H1 (cell line): Measurements from ENCODE around the gene URAD. TPM values are rescaled to one million over a fixed set of nuclear protein-coding genes. Genes with fewer than 3 reads are reported as not detected.
A peak's percentile ranks its signal among the peaks of the same experiment; 100 is the strongest.

Source experiments
- CTCF ChIA-PET: fragments of 300-600 bp; sonication (Branson Sonifier 250); formaldehyde crosslinking; loops from one replicate; lab custom pipeline; 2021; ENCODE audit not compliant: partially characterized antibody; lab: Charles Lee
- POLR2A ChIA-PET: fragments of 300-600 bp; sonication (Branson Sonifier 250); formaldehyde crosslinking; loops from one replicate; lab custom pipeline; 2021; ENCODE audit warnings: inconsistent platforms; ENCODE audit not compliant: partially characterized antibody; lab: Charles Lee
- DNase-seq, 2 experiments: peaks; one replicate each; pipeline versions ENCODE4 v3.0.0 to v3.0.0-alpha.2; 2010 to 2022; ENCODE audit warnings: low spot score in 2 of 2, low read depth in 1 of 2, mixed read lengths in 1 of 2
- FAIRE-seq: peaks from 2 replicates; lab custom pipeline; 2011; peaks lifted over from hg19 to GRCh38; lab: Jason Lieb, UNC
- H2AFZ ChIP-seq: 2 replicates; pipeline ENCODE4 v1.8.1; 2012; ENCODE audit warnings: low read length, inconsistent platforms
- H2AK5ac ChIP-seq: 2 replicates; pipeline ENCODE4 v1.6.1; 2013; ENCODE audit warnings: low read depth, low read length
- H2BK120ac ChIP-seq: replicated peaks from 2 replicates; pipeline ENCODE3; 2013; ENCODE audit warnings: low read depth, low read length, inconsistent platforms
- H2BK12ac ChIP-seq: 2 replicates; pipeline ENCODE4 v1.6.1; 2013; ENCODE audit warnings: low read depth, low read length
- H2BK15ac ChIP-seq: 2 replicates; pipeline ENCODE4 v1.6.1; 2013; ENCODE audit warnings: low read length
- H2BK20ac ChIP-seq: 2 replicates; pipeline ENCODE4 v1.6.1; 2013; ENCODE audit warnings: low read length
- H2BK5ac ChIP-seq: 2 replicates; pipeline ENCODE4 v1.6.1; 2013; ENCODE audit warnings: low read depth, low read length
- H3K14ac ChIP-seq: 2 replicates; pipeline ENCODE4 v1.6.1; 2013; ENCODE audit warnings: inconsistent platforms; ENCODE audit not compliant: insufficient read length
- H3K18ac ChIP-seq: 2 replicates; pipeline ENCODE4 v1.6.1; 2013; ENCODE audit warnings: low read length; ENCODE audit errors: extremely low read depth
- H3K23ac ChIP-seq: 2 replicates; pipeline ENCODE4 v1.6.1; 2013; ENCODE audit warnings: inconsistent platforms; ENCODE audit not compliant: insufficient read length
- H3K23me2 ChIP-seq: 2 replicates; pipeline ENCODE4 v1.6.1; 2013; ENCODE audit warnings: low read depth, low read length
- H3K27ac ChIP-seq: 2 replicates; pipeline ENCODE4 v1.6.1; 2011; ENCODE audit warnings: low read depth, low read length, inconsistent platforms
- H3K27me3 ChIP-seq, 4 experiments: replicated peaks in 1 of 4; 1 replicate in 1 of 4; 2 replicates in 3 of 4; pipeline versions ENCODE4 v1.6.1 to v1.8.1; 2011 to 2013; ENCODE audit warnings: low read length in 3 of 4, mild to moderate bottlenecking in 3 of 4, inconsistent platforms in 2 of 4, mixed read lengths in 2 of 4, moderate library complexity in 1 of 4; ENCODE audit not compliant: control insufficient read depth in 3 of 4, insufficient read depth in 3 of 4; ENCODE audit errors: extremely low read depth in 1 of 4
- H3K36me3 ChIP-seq, 4 experiments: 2 replicates each; pipeline versions ENCODE4 v1.6.1 to v1.8.1; 2011 to 2013; ENCODE audit warnings: mild to moderate bottlenecking in 4 of 4, low read length in 3 of 4, moderate library complexity in 2 of 4, control low read depth in 1 of 4, inconsistent platforms in 1 of 4; ENCODE audit not compliant: insufficient read depth in 4 of 4, control insufficient read depth in 2 of 4
- H3K4ac ChIP-seq: replicated peaks from 2 replicates; pipeline ENCODE3; 2013; ENCODE audit warnings: low read length, low read depth, mixed read lengths, inconsistent platforms; ENCODE audit not compliant: insufficient read length
- H3K4me1 ChIP-seq, 4 experiments: replicated peaks in 1 of 4; 1 replicate in 1 of 4; 2 replicates in 3 of 4; pipeline versions ENCODE4 v1.6.1 to v1.8.1; 2011 to 2013; ENCODE audit warnings: low read length in 3 of 4, inconsistent platforms in 2 of 4, mixed read lengths in 1 of 4; ENCODE audit not compliant: insufficient read depth in 4 of 4, control insufficient read depth in 3 of 4
- H3K4me2 ChIP-seq, 2 experiments: 2 replicates each; pipeline versions ENCODE4 v1.6.1 to v1.8.1; 2011 to 2013; ENCODE audit warnings: low read depth in 2 of 2, low read length in 2 of 2, control low read depth in 1 of 2, inconsistent platforms in 1 of 2, mild to moderate bottlenecking in 1 of 2; ENCODE audit not compliant: insufficient read depth in 1 of 2
- H3K4me3 ChIP-seq, 4 experiments: fragments of 200-600, 300-600 bp in 1 of 4; sonication (generic), shearing (Covaris generic), sonication (Bioruptor Twin) in 1 of 4; 2 replicates each; pipeline versions ENCODE4 v1.5.1 to v1.8.1; 2011 to 2016; ENCODE audit warnings: low read length in 4 of 4, low read depth in 3 of 4, control low read depth in 2 of 4, inconsistent platforms in 2 of 4, mild to moderate bottlenecking in 2 of 4, mixed read lengths in 1 of 4, moderate library complexity in 1 of 4; ENCODE audit not compliant: insufficient read depth in 2 of 4; ENCODE audit errors: extremely low read depth in 1 of 4
- H3K56ac ChIP-seq: replicated peaks from 2 replicates; pipeline ENCODE3; 2013; ENCODE audit warnings: low read depth, mild to moderate bottlenecking, mixed read lengths, low read length, inconsistent platforms; ENCODE audit not compliant: insufficient read length
- H3K79me1 ChIP-seq: 2 replicates; pipeline ENCODE4 v1.6.1; 2013; ENCODE audit warnings: low read depth, low read length, control low read depth
- H3K79me2 ChIP-seq, 2 experiments: 2 replicates each; pipeline versions ENCODE4 v1.6.1 to v1.8.1; 2012 to 2013; ENCODE audit warnings: low read length in 2 of 2, mild to moderate bottlenecking in 2 of 2, inconsistent platforms in 1 of 2; ENCODE audit not compliant: insufficient read depth in 2 of 2, control insufficient read depth in 1 of 2
- H3K9ac ChIP-seq, 4 experiments: replicated peaks in 1 of 4; 1 replicate in 1 of 4; 2 replicates in 3 of 4; pipeline versions ENCODE4 v1.6.1 to v1.8.1; 2011 to 2013; ENCODE audit warnings: low read depth in 3 of 4, low read length in 3 of 4, control low read depth in 2 of 4, mild to moderate bottlenecking in 2 of 4, moderate library complexity in 2 of 4, inconsistent platforms in 1 of 4; ENCODE audit errors: extremely low read depth in 1 of 4
- H3K9me3 ChIP-seq, 2 experiments: 2 replicates each; pipeline versions ENCODE4 v1.6.1 to v1.8.1; 2012 to 2013; ENCODE audit warnings: mild to moderate bottlenecking in 2 of 2, moderate library complexity in 2 of 2, control low read depth in 1 of 2, inconsistent platforms in 1 of 2, low read depth in 1 of 2, low read length in 1 of 2, mixed read lengths in 1 of 2; ENCODE audit not compliant: insufficient read depth in 2 of 2
- H4K20me1 ChIP-seq, 2 experiments: replicated peaks in 1 of 2; 2 replicates each; pipeline versions ENCODE3 to v1.8.1; 2011 to 2013; ENCODE audit warnings: inconsistent platforms in 2 of 2, low read length in 2 of 2, mild to moderate bottlenecking in 1 of 2; ENCODE audit not compliant: insufficient read depth in 2 of 2, control insufficient read depth in 1 of 2
- H4K5ac ChIP-seq: 2 replicates; pipeline ENCODE4 v1.6.1; 2013; ENCODE audit warnings: low read length, low read depth, mixed read lengths, inconsistent platforms; ENCODE audit not compliant: insufficient read length
- H4K8ac ChIP-seq: 2 replicates; pipeline ENCODE4 v1.8.0; 2013; ENCODE audit warnings: mild to moderate bottlenecking, moderate library complexity, low read length, inconsistent platforms; ENCODE audit not compliant: insufficient read depth; ENCODE audit errors: extremely low read depth
- H4K91ac ChIP-seq: replicated peaks from 2 replicates; pipeline ENCODE3; 2013; ENCODE audit warnings: low read length, mixed read lengths, inconsistent platforms; ENCODE audit not compliant: insufficient read length
- BCL11A ChIP-seq, 2 experiments: IDR thresholded peaks; one replicate each; pipeline ENCODE4 v1.6.1; 2011; ENCODE audit warnings: low read depth in 2 of 2, low read length in 2 of 2, mild to moderate bottlenecking in 2 of 2
- EZH2 ChIP-seq: fragments of 200-600 bp; sonication (generic); IDR thresholded peaks from 2 replicates; pipeline ENCODE4 v1.7.1; 2012; ENCODE audit warnings: low read depth, mild to moderate bottlenecking, moderate library complexity, low read length, inconsistent platforms; ENCODE audit not compliant: severe bottlenecking
- SUZ12 ChIP-seq: fragments of 200-600 bp; sonication (generic); IDR thresholded peaks from 2 replicates; pipeline ENCODE4 v1.6.1; 2012; ENCODE audit warnings: mild to moderate bottlenecking, inconsistent platforms, low read length, moderate library complexity, mixed read lengths
- WGBS, 2 experiments: shearing (Covaris generic) in 1 of 2; methylation state at CpG; one replicate each; pipeline versions ENCODE4 v1.1.6 to v1.1.7; 2013 to 2015; ENCODE audit warnings: low lambda C conversion rate in 2 of 2, mixed read lengths in 2 of 2, inconsistent platforms in 1 of 2, low coverage in 1 of 2, missing lambda C conversion rate in 1 of 2; ENCODE audit not compliant: insufficient replicate concordance in 2 of 2, insufficient coverage in 1 of 2, insufficient read length in 1 of 2; ENCODE audit errors: extremely low coverage in 1 of 2, missing lambda C conversion rate in 1 of 2; 5-methylcytosine and 5-hydroxymethylcytosine counted together
- polyA plus RNA-seq, 7 experiments: library from polyadenylated mRNA; depleted of rRNA in 3 of 7; stranded (reverse) in 5 of 7; unstranded in 2 of 7; fragments of >200 nt in 5 of 7; fragments of 200-250 nt in 2 of 7; gene quantifications; 1 replicate in 5 of 7; 2 replicates in 1 of 7; 4 replicates in 1 of 7; pipeline versions ENCODE4 v1.2.1 to v1.2.3, GENCODE V29; 2011 to 2013; ENCODE audit warnings: missing spikeins in 2 of 7, mixed read lengths in 2 of 7
- total RNA-seq: library from RNA; stranded (reverse); fragmentation: NEBNext Ultra II Directional; extraction: Animal tissue kit (Norgen Biotek cat#: 25700); gene quantifications from 2 replicates; pipeline ENCODE4 v1.2.1, GENCODE V29; 2021

Gene URAD
- total and polyA plus RNA-seq, 2 of the 8 experiments (the other 6 are each of a cell fraction or from before 2014, with no cell fraction given), result not detected

GRCh38 chr13:27928353-27928804, 60.1 kb downstream of the URAD start:
- DNase-seq, result peak in 1 of 2 experiments; percentile 63

More at GRCh38 chr13:27928353-27928804, 60.1 kb downstream of the URAD start:
- TF ChIP-seq SUZ12 (peak; percentile 89; the same call in 1 of the 2 replicates), BCL11A (IDR thresholded peaks at IDR 0.05; ENCODE audit: low read depth in 2 of 2, low read length in 2 of 2) (no peak), EZH2 (peak; percentile 73)
- Histone ChIP-seq H3K18ac (no peak overlapping the region), H2AFZ (no peak overlapping the region), H3K27ac (no peak overlapping the region), H3K9ac (no peak overlapping the region), H3K56ac (no peak overlapping the region), H4K91ac (no peak overlapping the region), H3K9me3 (no peaks in the 10 kb centered on the region), H3K79me1 (no peaks in the 10 kb centered on the region), H4K20me1 (peaks cover 19 to 40% of the 10 kb centered on the region in 2 experiments), H3K4me3 (no peak overlapping the region), H3K4ac (no peak overlapping the region), H4K8ac (no peak overlapping the region), H3K23me2 (no peaks in the 10 kb centered on the region), H3K79me2 (no peaks in the 10 kb centered on the region), H2BK5ac (no peak overlapping the region), H4K5ac (no peak overlapping the region), H2BK20ac (no peak overlapping the region), H2BK12ac (peak overlapping the region; percentile 6; the same call in 1 of the 2 replicates), H3K23ac (no peak overlapping the region), H3K4me1 (peaks cover 0 to 13% (median 9%) of the 10 kb centered on the region in 4 experiments; a peak in 4 of 7 replicates), H3K36me3 (peaks cover 0 to 10% (median 0%) of the 10 kb centered on the region in 4 experiments; a peak in 1 of 8 replicates), H2BK120ac (no peak overlapping the region), H2AK5ac (no peak overlapping the region), H3K27me3 (peaks cover 83 to 100% (median 94%) of the 10 kb centered on the region in 4 experiments), H3K4me2 (peak overlapping the region; percentile 30 to 60; a peak in 2 of 4 replicates), H3K14ac (no peak overlapping the region), H2BK15ac (no peak overlapping the region)
- WGBS, 2 experiments, result 14% methylated on average over 26 of the region's 26 CpGs; no CpG with 5 or more reads in 1 of the 2 experiments
- CTCF ChIA-PET, result interaction anchor here (1.0 to 3.9 kb wide), 7 partner anchors 25 to 133 kb away, joined by 3 to 22 read pairs (median 6); no protein-coding TSS in a partner anchor
- POLR2A ChIA-PET, result interaction anchor here (0.6 kb wide), 1 partner anchor 68 kb away, joined by 3 read pairs; no protein-coding TSS in a partner anchor
- FAIRE-seq, result no peak
